Measurements from ENCODE around the gene VIL1. TPM values are rescaled to one million over a fixed set of nuclear protein-coding genes. Genes with fewer than 3 reads are reported as not detected.

VIL1 gene
- total and polyA plus RNA-seq, 2 of the 8 experiments (the other 6 are each of a cell fraction or from before 2014, with no cell fraction given) = 6.2 to 7.0 TPM

DNA sequence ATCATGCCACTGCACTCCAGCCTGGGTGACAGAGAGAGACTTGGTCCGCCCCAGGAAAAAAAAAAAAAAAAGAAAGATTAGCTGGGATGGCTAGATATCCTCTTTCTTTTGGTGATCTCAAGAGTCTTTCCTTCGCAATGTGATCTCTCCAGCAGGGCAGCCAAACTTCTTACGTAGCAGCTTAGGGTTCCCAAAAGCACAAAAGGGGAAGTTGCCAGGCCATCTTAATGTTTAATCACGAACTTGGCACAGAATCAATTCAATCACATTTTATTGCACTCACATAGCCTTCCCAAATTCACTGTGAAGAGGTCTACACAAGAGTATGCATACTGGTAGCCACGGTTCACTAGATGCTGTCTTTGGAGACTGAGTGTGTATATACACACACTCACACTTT lies 53.1 kb downstream of the VIL1 start (continued):
- TF ChIP-seq, protein P1, sequence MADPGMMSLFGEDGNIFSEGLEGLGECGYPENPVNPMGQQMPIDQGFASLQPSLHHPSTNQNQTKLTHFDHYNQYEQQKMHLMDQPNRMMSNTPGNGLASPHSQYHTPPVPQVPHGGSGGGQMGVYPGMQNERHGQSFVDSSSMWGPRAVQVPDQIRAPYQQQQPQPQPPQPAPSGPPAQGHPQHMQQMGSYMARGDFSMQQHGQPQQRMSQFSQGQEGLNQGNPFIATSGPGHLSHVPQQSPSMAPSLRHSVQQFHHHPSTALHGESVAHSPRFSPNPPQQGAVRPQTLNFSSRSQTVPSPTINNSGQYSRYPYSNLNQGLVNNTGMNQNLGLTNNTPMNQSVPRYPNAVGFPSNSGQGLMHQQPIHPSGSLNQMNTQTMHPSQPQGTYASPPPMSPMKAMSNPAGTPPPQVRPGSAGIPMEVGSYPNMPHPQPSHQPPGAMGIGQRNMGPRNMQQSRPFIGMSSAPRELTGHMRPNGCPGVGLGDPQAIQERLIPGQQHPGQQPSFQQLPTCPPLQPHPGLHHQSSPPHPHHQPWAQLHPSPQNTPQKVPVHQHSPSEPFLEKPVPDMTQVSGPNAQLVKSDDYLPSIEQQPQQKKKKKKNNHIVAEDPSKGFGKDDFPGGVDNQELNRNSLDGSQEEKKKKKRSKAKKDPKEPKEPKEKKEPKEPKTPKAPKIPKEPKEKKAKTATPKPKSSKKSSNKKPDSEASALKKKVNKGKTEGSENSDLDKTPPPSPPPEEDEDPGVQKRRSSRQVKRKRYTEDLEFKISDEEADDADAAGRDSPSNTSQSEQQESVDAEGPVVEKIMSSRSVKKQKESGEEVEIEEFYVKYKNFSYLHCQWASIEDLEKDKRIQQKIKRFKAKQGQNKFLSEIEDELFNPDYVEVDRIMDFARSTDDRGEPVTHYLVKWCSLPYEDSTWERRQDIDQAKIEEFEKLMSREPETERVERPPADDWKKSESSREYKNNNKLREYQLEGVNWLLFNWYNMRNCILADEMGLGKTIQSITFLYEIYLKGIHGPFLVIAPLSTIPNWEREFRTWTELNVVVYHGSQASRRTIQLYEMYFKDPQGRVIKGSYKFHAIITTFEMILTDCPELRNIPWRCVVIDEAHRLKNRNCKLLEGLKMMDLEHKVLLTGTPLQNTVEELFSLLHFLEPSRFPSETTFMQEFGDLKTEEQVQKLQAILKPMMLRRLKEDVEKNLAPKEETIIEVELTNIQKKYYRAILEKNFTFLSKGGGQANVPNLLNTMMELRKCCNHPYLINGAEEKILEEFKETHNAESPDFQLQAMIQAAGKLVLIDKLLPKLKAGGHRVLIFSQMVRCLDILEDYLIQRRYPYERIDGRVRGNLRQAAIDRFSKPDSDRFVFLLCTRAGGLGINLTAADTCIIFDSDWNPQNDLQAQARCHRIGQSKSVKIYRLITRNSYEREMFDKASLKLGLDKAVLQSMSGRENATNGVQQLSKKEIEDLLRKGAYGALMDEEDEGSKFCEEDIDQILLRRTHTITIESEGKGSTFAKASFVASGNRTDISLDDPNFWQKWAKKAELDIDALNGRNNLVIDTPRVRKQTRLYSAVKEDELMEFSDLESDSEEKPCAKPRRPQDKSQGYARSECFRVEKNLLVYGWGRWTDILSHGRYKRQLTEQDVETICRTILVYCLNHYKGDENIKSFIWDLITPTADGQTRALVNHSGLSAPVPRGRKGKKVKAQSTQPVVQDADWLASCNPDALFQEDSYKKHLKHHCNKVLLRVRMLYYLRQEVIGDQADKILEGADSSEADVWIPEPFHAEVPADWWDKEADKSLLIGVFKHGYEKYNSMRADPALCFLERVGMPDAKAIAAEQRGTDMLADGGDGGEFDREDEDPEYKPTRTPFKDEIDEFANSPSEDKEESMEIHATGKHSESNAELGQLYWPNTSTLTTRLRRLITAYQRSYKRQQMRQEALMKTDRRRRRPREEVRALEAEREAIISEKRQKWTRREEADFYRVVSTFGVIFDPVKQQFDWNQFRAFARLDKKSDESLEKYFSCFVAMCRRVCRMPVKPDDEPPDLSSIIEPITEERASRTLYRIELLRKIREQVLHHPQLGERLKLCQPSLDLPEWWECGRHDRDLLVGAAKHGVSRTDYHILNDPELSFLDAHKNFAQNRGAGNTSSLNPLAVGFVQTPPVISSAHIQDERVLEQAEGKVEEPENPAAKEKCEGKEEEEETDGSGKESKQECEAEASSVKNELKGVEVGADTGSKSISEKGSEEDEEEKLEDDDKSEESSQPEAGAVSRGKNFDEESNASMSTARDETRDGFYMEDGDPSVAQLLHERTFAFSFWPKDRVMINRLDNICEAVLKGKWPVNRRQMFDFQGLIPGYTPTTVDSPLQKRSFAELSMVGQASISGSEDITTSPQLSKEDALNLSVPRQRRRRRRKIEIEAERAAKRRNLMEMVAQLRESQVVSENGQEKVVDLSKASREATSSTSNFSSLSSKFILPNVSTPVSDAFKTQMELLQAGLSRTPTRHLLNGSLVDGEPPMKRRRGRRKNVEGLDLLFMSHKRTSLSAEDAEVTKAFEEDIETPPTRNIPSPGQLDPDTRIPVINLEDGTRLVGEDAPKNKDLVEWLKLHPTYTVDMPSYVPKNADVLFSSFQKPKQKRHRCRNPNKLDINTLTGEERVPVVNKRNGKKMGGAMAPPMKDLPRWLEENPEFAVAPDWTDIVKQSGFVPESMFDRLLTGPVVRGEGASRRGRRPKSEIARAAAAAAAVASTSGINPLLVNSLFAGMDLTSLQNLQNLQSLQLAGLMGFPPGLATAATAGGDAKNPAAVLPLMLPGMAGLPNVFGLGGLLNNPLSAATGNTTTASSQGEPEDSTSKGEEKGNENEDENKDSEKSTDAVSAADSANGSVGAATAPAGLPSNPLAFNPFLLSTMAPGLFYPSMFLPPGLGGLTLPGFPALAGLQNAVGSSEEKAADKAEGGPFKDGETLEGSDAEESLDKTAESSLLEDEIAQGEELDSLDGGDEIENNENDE (IDR thresholded peaks at IDR 0.05; ENCODE audit: insufficient replicate concordance, low read length) = no peak
- TF ChIP-seq, protein P2, sequence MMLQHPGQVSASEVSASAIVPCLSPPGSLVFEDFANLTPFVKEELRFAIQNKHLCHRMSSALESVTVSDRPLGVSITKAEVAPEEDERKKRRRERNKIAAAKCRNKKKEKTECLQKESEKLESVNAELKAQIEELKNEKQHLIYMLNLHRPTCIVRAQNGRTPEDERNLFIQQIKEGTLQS (IDR thresholded peaks at IDR 0.05; ENCODE audit: insufficient read depth, low read depth, low read length) = no peak
